HG03135 (cell line): ENCODE data around the gene NXPE3.

Experiments
- ATAC-seq: cut with Tn5 transposase; IDR thresholded peaks from one replicate; pipeline ENCODE4 v1.9.1; 2021; ENCODE audit warnings: mild to moderate bottlenecking, moderate library complexity; ENCODE audit not compliant: unreplicated experiment

NXPE3 gene

GRCh38 chr3:101828276-101828675 is 49.3 kb downstream of the NXPE3 start:
- no peak for ATAC-seq

GRCh38 chr3:101828691-101829436 is 49.9 kb downstream of the NXPE3 start:
- peak; percentile 49 for ATAC-seq

- ATAC-seq, result peak; percentile 3
These were observed 50.4 kb downstream of the NXPE3 start for GRCh38 chr3:101829437-101829830.

- no peak for ATAC-seq
These were observed 50.9 kb downstream of the NXPE3 start for GRCh38 chr3:101829874-101830273.

- no peak for ATAC-seq
These were observed 54.5 kb downstream of the NXPE3 start for GRCh38 chr3:101833446-101833974.

- ATAC-seq, result no peak
These were observed 56.7 kb downstream of the NXPE3 start for GRCh38 chr3:101835676-101836075.

- no peak for ATAC-seq
These were observed 57.1 kb downstream of the NXPE3 start for GRCh38 chr3:101836160-101836559.

GRCh38 chr3:101836652-101837598 is 57.9 kb downstream of the NXPE3 start:
- no peak for ATAC-seq

- ATAC-seq, result no peak
These were observed 59.7 kb downstream of the NXPE3 start for GRCh38 chr3:101838691-101839090.

- ATAC-seq, result no peak
These were observed 61.1 kb downstream of the NXPE3 start for GRCh38 chr3:101840066-101840465.

- ATAC-seq, result no peak
These were observed 63.4 kb downstream of the NXPE3 start for GRCh38 chr3:101842245-101842934.

- no peak for ATAC-seq
These were observed 63.9 kb downstream of the NXPE3 start for GRCh38 chr3:101842935-101843330.

- ATAC-seq, result no peak
These were observed 66.4 kb downstream of the NXPE3 start for GRCh38 chr3:101845425-101845824.

GRCh38 chr3:101846709-101847108 is 67.7 kb downstream of the NXPE3 start:
- no peak for ATAC-seq

GRCh38 chr3:101847328-101847727 is 68.3 kb downstream of the NXPE3 start:
- no peak for ATAC-seq

- ATAC-seq, result no peak
These were observed 69.3 kb downstream of the NXPE3 start for GRCh38 chr3:101848326-101848725.

- peak; percentile 75 for ATAC-seq
These were observed 70.0 kb downstream of the NXPE3 start, which contains the start of gene NFKBIZ for GRCh38 chr3:101848754-101849713. Gene NFKBIZ, plus strand, starts transcription at chr3:101849514. Its CDS starts 115 bp downstream, at chr3:101849629.

GRCh38 chr3:101849714-101850245 is 70.8 kb downstream of the NXPE3 start:
- peak; percentile 28 for ATAC-seq

- peak; percentile 20 for ATAC-seq
These were observed 71.4 kb downstream of the NXPE3 start for GRCh38 chr3:101850246-101851051.
